ENCODE results near the gene DEUP1.
"Not testable (repeated sequence)": the region's sequence is repeated elsewhere in the genome, so short reads cannot be mapped to it uniquely, and the experiment has no call there.

Gene DEUP1

GRCh38 chr11:93394488-93394887 lies 63.9 kb downstream of the DEUP1 start:
- DNase-seq (ENCODE audit: low spot score): no peak
- TF ChIP-seq CTCF (IDR thresholded peaks at IDR 0.05; ENCODE audit: extremely low read depth, missing control alignments): no peak

GRCh38 chr11:93396316-93396715 lies 65.8 kb downstream of the DEUP1 start:
- no peak for DNase-seq (ENCODE audit: low spot score)
- TF ChIP-seq CTCF (IDR thresholded peaks at IDR 0.05; ENCODE audit: extremely low read depth, missing control alignments): no peak

- no peak for DNase-seq (ENCODE audit: low spot score)
- no peak for TF ChIP-seq CTCF (IDR thresholded peaks at IDR 0.05; ENCODE audit: extremely low read depth, missing control alignments)
Observed at GRCh38 chr11:93403930-93404329, 73.4 kb downstream of the DEUP1 start.

GRCh38 chr11:93407777-93408401 lies 77.3 kb downstream of the DEUP1 start:
- no peak for DNase-seq (ENCODE audit: low spot score)
- no peak for TF ChIP-seq CTCF (IDR thresholded peaks at IDR 0.05; ENCODE audit: extremely low read depth, missing control alignments)

GRCh38 chr11:93410441-93410840 lies 79.9 kb downstream of the DEUP1 start:
- TF ChIP-seq CTCF (IDR thresholded peaks at IDR 0.05; ENCODE audit: extremely low read depth, missing control alignments): no peak
- DNase-seq (ENCODE audit: low spot score): no peak

- no peak for TF ChIP-seq CTCF (IDR thresholded peaks at IDR 0.05; ENCODE audit: extremely low read depth, missing control alignments)
- no peak for DNase-seq (ENCODE audit: low spot score)
Observed at GRCh38 chr11:93411705-93412104, 81.2 kb downstream of the DEUP1 start.

- no peak for TF ChIP-seq CTCF (IDR thresholded peaks at IDR 0.05; ENCODE audit: extremely low read depth, missing control alignments)
- no peak for DNase-seq (ENCODE audit: low spot score)
Observed at GRCh38 chr11:93432247-93432646, 101.7 kb downstream of the DEUP1 start.

GRCh38 chr11:93443232-93443631 lies 112.7 kb downstream of the DEUP1 start:
- DNase-seq (ENCODE audit: low spot score): not testable (repeated sequence)

Data from GM20000 (cell line).